ENCODE data around the gene RAD51.

RAD51 gene

DNA sequence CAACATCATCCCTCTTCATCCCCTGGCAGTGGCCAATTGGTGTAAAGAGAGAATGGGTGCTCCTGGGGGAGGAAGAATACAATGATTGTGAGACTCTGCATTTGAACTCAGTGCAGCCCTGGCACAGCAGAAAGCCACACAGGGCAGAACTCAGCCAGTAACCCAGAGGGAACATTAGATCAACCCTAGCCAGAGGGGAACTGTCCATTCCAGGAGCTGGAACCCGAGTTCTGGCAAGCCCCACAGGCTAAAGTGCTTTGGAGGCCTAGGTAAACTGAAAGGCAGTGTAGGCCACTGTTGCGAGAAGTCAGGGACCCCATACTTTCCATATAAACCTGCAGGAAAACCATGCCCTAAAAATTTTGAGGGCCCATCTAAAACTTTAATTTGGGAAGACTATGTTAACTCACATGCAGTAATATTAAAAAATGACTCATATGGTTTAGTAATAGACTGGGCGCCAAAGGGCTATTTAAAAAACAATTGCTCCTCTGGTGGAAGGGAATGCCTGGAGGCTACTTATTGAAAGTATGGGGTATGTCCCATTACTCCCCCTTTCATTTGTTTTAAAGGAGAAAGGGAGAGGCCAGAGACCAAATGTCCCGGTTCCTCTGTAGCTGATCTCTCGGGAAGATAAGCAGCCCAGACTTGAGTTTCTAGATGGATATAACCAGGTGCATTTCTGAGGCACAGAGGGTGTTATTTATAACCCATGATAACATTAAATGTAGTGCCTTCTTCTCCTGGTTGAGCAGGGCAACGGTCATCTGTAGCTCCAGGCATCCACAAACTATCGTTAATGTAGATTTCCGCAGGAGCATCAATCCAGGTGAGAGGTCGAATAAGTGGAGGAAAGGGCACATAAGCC is 5.8 kb upstream of the RAD51 start:
- no peak overlapping the region for H3K4me3 ChIP-seq (ENCODE audit: low read depth in 1 of 2, low read length in 2 of 2)
- H3K4me1 ChIP-seq (ENCODE audit: control insufficient read depth in 1 of 2, insufficient read depth in 2 of 2, low read length in 2 of 2) = peaks cover 3 to 5% of the 10 kb centered on the region in 2 donors
- no peaks in the 10 kb centered on the region for H3K9me3 ChIP-seq (ENCODE audit: control insufficient read depth in 1 of 2, low read length in 2 of 2)
- H3K36me3 ChIP-seq (ENCODE audit: control insufficient read depth in 1 of 2, insufficient read depth in 2 of 2, low read length in 2 of 2) = no peaks in the 10 kb centered on the region
- H3K27me3 ChIP-seq (ENCODE audit: low read depth, low read length) = no peaks in the 10 kb centered on the region
- H3K27ac ChIP-seq (ENCODE audit: low read length) = no peak overlapping the region

DNA sequence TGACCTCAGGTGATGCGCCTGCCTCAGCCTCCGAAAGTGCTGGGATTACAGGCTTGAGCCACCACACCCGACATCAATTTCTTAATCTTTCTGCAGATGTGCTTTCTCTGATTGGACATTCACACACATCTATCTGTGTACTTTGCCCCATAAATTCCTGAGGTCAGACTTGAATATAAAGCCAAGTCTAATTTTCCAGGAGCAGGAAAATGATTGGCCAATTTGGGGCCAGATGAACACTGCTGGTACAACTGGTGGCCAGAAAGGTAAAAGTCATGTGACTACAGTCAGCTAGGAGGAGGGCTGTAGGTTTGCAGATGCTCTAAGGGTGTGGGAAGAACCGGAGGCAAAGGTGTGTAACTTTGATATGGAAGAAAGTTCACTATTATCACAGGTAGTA is 3.2 kb upstream of the RAD51 start:
- Histone ChIP-seq H3K9me3 (ENCODE audit: control insufficient read depth in 1 of 2, low read length in 2 of 2) (no peaks in the 10 kb centered on the region), H3K27ac (ENCODE audit: low read length) (no peak overlapping the region), H3K36me3 (ENCODE audit: control insufficient read depth in 1 of 2, insufficient read depth in 2 of 2, low read length in 2 of 2) (peaks cover 0 to 4% of the 10 kb centered on the region in 2 donors), H3K27me3 (ENCODE audit: low read depth, low read length) (no peaks in the 10 kb centered on the region), H3K4me3 (ENCODE audit: low read depth in 1 of 2, low read length in 2 of 2) (no peak overlapping the region), H3K4me1 (ENCODE audit: control insufficient read depth in 1 of 2, insufficient read depth in 2 of 2, low read length in 2 of 2) (peaks cover 3 to 6% of the 10 kb centered on the region in 2 donors)

DNA sequence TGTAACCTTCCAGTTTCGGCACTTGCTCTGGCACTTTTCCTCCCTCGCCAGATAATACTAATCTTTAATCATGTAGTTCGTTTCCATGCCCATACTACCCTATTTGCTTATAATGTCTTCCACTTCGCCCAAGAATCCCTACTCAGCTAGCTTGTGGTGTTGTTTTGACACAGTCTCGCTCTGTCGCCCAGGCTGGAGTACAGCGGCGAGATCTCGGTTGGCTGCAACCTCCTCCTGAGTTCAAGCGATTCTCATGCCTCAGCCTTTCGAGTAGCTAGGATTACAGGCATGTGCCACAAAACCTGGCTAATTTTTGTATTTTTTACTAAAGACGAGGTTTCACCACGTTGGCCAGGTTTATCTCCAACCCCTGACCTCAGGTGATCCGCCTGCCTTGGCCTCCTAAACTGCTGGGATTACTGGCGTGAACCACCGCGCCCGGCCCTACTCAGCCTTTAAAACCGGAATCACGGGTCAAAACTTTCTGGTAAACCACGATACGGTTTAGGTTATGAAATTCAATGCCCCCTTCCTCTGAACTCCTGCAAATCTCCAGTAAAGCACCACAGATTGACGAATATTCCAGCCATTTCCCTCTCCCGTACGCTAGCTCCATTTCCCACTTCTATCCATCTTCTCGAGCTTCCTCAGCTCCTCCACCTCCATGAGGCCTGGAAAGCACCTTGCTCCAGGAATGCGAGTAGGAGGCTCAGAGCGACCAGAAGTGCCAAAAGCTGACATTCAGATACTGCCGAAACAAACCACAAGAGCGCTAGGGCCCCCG is 878 bp upstream of the RAD51 start:
- peaks cover 3 to 6% of the 10 kb centered on the region in 2 donors for H3K4me1 ChIP-seq (ENCODE audit: control insufficient read depth in 1 of 2, insufficient read depth in 2 of 2, low read length in 2 of 2)
- H3K4me3 ChIP-seq (ENCODE audit: low read depth in 1 of 2, low read length in 2 of 2) = peak overlapping the region; percentile 94 to 99
- H3K27me3 ChIP-seq (ENCODE audit: low read depth, low read length) = no peaks in the 10 kb centered on the region
- H3K27ac ChIP-seq (ENCODE audit: low read length) = peak overlapping the region; percentile 97
- peaks cover 0 to 4% of the 10 kb centered on the region in 2 donors for H3K36me3 ChIP-seq (ENCODE audit: control insufficient read depth in 1 of 2, insufficient read depth in 2 of 2, low read length in 2 of 2)
- no peaks in the 10 kb centered on the region for H3K9me3 ChIP-seq (ENCODE audit: control insufficient read depth in 1 of 2, low read length in 2 of 2)

DNA sequence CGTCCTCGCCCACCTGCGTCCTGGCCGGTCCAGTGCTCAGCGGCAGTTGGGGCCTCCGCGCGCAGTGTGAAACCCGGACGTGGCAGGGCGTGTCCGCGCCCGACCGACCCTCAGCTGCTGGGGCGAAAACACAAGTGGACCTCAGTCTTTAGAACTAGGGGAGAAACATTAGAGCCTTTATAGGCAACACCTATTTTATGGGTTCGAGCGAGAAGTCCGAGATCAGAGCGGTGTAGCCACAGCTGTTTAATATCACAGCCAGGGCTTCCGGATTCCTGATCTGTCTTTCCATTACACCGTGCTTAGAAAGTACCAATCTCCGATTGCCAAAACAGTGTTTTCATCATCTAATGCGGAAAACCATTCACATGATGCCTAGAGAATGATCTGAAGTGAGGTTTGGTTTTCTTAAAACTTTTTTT is 506 bp downstream of the RAD51 start:
- H3K27me3 ChIP-seq (ENCODE audit: low read depth, low read length) = no peaks in the 10 kb centered on the region
- H3K9me3 ChIP-seq (ENCODE audit: control insufficient read depth in 1 of 2, low read length in 2 of 2) = no peaks in the 10 kb centered on the region
- H3K36me3 ChIP-seq (ENCODE audit: control insufficient read depth in 1 of 2, insufficient read depth in 2 of 2, low read length in 2 of 2) = peaks cover 0 to 4% of the 10 kb centered on the region in 2 donors
- H3K27ac ChIP-seq (ENCODE audit: low read length) = no peak overlapping the region
- peak overlapping the region; percentile 94 to 99 for H3K4me3 ChIP-seq (ENCODE audit: low read depth in 1 of 2, low read length in 2 of 2)
- H3K4me1 ChIP-seq (ENCODE audit: control insufficient read depth in 1 of 2, insufficient read depth in 2 of 2, low read length in 2 of 2) = peaks cover 3 to 6% of the 10 kb centered on the region in 2 donors

DNA sequence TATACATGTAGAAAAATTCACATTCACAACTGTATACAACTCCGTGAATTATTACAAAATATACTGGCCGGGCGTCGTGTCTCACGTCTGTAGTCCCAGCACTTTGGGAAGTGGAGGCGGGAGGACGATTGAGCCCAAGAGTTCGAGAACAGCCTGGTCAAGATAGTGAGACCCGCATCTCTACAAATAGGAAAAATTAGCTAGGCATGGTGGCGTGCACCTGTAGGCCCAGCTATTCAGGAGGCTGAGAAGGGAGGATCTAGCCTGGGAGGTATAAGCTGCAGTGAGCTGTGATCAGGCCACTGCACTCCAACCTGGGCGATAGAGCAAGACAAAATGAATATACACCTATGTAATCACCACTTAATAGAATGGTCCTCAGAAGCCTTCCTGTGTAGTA is 1.3 kb downstream of the RAD51 start:
- Histone ChIP-seq H3K4me1 (ENCODE audit: control insufficient read depth in 1 of 2, insufficient read depth in 2 of 2, low read length in 2 of 2) (peaks cover 3 to 6% of the 10 kb centered on the region in 2 donors), H3K4me3 (ENCODE audit: low read depth in 1 of 2, low read length in 2 of 2) (no peak overlapping the region), H3K27me3 (ENCODE audit: low read depth, low read length) (no peaks in the 10 kb centered on the region), H3K36me3 (ENCODE audit: control insufficient read depth in 1 of 2, insufficient read depth in 2 of 2, low read length in 2 of 2) (peaks cover 0 to 4% of the 10 kb centered on the region in 2 donors), H3K27ac (ENCODE audit: low read length) (no peak overlapping the region), H3K9me3 (ENCODE audit: control insufficient read depth in 1 of 2, low read length in 2 of 2) (no peaks in the 10 kb centered on the region)

DNA sequence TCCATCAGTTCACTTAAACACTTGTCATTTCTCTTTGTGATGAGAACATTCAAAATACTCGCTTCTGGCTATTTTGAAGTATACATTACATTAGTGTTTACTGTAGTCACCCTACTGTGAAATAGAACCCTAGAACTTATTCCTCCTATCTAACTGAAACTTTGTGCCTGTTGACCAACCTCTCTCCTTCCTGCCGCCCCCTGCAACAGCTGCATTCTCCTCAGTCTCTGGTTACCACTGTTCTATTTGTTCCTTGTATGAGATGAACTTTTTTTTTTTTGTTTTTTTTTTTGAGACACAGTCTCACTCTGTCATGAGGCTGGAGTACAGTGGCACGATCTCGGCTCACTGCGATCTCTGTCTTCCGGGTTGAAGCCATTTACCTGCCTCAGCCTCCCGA is 2.9 kb downstream of the RAD51 start:
- Histone ChIP-seq H3K36me3 (ENCODE audit: control insufficient read depth in 1 of 2, insufficient read depth in 2 of 2, low read length in 2 of 2) (peaks cover 0 to 4% of the 10 kb centered on the region in 2 donors), H3K4me3 (ENCODE audit: low read depth in 1 of 2, low read length in 2 of 2) (no peak overlapping the region), H3K9me3 (ENCODE audit: control insufficient read depth in 1 of 2, low read length in 2 of 2) (no peaks in the 10 kb centered on the region), H3K27me3 (ENCODE audit: low read depth, low read length) (no peaks in the 10 kb centered on the region), H3K27ac (ENCODE audit: low read length) (no peak overlapping the region), H3K4me1 (ENCODE audit: control insufficient read depth in 1 of 2, insufficient read depth in 2 of 2, low read length in 2 of 2) (peaks cover 3 to 6% of the 10 kb centered on the region in 2 donors)

DNA sequence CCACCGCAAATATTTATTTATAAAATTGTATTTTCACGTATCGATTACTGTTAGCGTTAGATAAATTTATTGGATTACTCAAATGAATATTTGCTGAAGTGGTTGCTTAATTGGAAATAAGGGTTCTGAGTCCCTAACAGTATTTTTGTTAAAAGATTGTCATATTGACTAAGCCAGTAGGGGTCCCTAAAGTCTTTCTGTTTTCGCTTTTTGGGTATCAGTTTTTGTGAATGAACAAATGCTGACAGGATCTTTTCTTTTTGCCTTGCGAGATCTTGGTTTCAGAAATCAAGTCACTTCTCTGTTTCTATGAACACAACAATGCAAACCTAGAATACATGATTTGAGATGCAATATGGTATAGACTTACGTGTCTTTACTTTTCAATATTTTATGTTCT is 7.1 kb downstream of the RAD51 start:
- no peak overlapping the region for H3K4me3 ChIP-seq (ENCODE audit: low read depth in 1 of 2, low read length in 2 of 2)
- H3K27ac ChIP-seq (ENCODE audit: low read length) = no peak overlapping the region
- no peaks in the 10 kb centered on the region for H3K9me3 ChIP-seq (ENCODE audit: control insufficient read depth in 1 of 2, low read length in 2 of 2)
- no peaks in the 10 kb centered on the region for H3K36me3 ChIP-seq (ENCODE audit: control insufficient read depth in 1 of 2, insufficient read depth in 2 of 2, low read length in 2 of 2)
- no peaks in the 10 kb centered on the region for H3K4me1 ChIP-seq (ENCODE audit: control insufficient read depth in 1 of 2, insufficient read depth in 2 of 2, low read length in 2 of 2)
- H3K27me3 ChIP-seq (ENCODE audit: low read depth, low read length) = no peaks in the 10 kb centered on the region

DNA sequence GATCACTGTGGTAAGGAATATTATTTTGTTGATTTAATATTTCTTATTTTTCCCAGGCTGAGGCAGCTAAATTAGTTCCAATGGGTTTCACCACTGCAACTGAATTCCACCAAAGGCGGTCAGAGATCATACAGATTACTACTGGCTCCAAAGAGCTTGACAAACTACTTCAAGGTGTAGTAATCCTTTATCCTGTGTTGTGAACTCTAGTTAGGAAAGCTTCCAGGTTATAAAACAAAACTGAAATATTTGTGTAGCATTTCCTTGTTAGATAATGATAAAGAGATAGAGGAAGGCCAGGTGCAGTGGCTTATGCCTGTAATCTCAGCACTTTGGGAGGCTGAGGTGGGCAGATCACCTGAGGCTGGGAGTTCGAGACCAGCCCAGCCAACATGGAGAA is 11.1 kb downstream of the RAD51 start:
- H3K4me1 ChIP-seq (ENCODE audit: control insufficient read depth in 1 of 2, insufficient read depth in 2 of 2, low read length in 2 of 2) = no peaks in the 10 kb centered on the region
- H3K27me3 ChIP-seq (ENCODE audit: low read depth, low read length) = no peaks in the 10 kb centered on the region
- no peaks in the 10 kb centered on the region for H3K36me3 ChIP-seq (ENCODE audit: control insufficient read depth in 1 of 2, insufficient read depth in 2 of 2, low read length in 2 of 2)
- H3K27ac ChIP-seq (ENCODE audit: low read length) = no peak overlapping the region
- no peaks in the 10 kb centered on the region for H3K9me3 ChIP-seq (ENCODE audit: control insufficient read depth in 1 of 2, low read length in 2 of 2)
- H3K4me3 ChIP-seq (ENCODE audit: low read depth in 1 of 2, low read length in 2 of 2) = no peak overlapping the region

DNA sequence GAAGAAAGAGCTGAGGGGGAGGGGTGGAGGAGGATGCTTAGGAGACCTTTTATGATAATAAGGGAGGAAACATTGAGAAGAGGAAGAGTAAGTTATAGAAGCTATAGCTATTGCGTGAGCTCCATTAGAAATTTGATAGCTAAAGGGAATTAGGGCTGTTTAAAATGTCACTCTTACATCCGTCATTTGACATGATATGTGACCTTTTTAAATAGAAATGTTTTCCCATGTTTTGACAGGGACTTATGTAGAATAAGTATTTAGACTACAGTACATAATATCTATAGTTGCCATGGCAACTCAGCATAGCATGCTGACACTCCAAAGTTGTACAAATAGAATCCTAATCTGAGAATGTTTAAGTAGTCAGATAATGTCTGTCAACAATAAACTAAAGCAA is 19.2 kb downstream of the RAD51 start:
- Histone ChIP-seq H3K9me3 (ENCODE audit: control insufficient read depth in 1 of 2, low read length in 2 of 2) (no peaks in the 10 kb centered on the region), H3K27me3 (ENCODE audit: low read depth, low read length) (no peaks in the 10 kb centered on the region), H3K36me3 (ENCODE audit: control insufficient read depth in 1 of 2, insufficient read depth in 2 of 2, low read length in 2 of 2) (no peaks in the 10 kb centered on the region), H3K4me3 (ENCODE audit: low read depth in 1 of 2, low read length in 2 of 2) (no peak overlapping the region), H3K4me1 (ENCODE audit: control insufficient read depth in 1 of 2, insufficient read depth in 2 of 2, low read length in 2 of 2) (no peaks in the 10 kb centered on the region), H3K27ac (ENCODE audit: low read length) (no peak overlapping the region)

DNA sequence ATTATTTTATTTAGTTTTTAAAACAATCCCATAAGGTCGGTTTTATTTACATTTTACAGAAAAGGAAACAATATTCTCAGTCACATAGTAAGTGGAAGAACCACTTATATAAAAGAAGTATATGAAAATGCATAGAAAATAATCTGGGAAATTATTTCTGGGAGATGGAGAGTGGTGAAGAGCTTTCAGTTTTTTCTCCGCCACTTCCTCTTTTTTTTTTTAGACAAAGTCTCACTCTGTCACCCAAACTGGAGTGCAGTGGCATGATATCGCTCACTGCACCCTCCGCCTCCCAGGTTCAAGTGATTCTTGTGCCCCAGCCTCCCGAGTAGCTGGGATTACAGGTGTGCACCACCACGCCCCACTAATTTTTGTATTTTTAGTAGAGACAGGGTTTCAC is 21.2 kb downstream of the RAD51 start:
- H3K36me3 ChIP-seq (ENCODE audit: control insufficient read depth in 1 of 2, insufficient read depth in 2 of 2, low read length in 2 of 2) = no peaks in the 10 kb centered on the region
- no peaks in the 10 kb centered on the region for H3K9me3 ChIP-seq (ENCODE audit: control insufficient read depth in 1 of 2, low read length in 2 of 2)
- H3K4me1 ChIP-seq (ENCODE audit: control insufficient read depth in 1 of 2, insufficient read depth in 2 of 2, low read length in 2 of 2) = no peaks in the 10 kb centered on the region
- no peaks in the 10 kb centered on the region for H3K27me3 ChIP-seq (ENCODE audit: low read depth, low read length)
- no peak overlapping the region for H3K27ac ChIP-seq (ENCODE audit: low read length)
- H3K4me3 ChIP-seq (ENCODE audit: low read depth in 1 of 2, low read length in 2 of 2) = no peak overlapping the region

DNA sequence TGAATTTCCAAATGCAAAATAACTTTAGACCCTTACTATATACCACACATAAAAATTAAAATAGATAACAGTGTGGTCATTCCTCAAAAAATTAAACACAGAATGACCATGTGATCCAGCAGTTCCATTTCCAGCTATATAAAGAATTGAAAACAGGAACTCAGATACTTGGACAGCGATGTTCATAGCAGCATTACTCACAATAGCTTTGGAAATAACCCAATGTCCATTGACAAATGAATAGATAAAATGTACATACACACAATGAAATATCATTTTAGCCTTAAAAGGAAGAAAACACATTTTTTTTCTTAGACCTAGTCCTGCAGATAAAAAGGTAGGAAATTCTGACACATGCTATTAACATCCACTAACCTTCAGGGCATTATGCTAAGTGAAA is 26.7 kb downstream of the RAD51 start:
- H3K4me1 ChIP-seq (ENCODE audit: control insufficient read depth in 1 of 2, insufficient read depth in 2 of 2, low read length in 2 of 2) = no peaks in the 10 kb centered on the region
- no peaks in the 10 kb centered on the region for H3K9me3 ChIP-seq (ENCODE audit: control insufficient read depth in 1 of 2, low read length in 2 of 2)

More for the DNA sequence above, 26.7 kb downstream of the RAD51 start:
- Histone ChIP-seq H3K27me3 (ENCODE audit: low read depth, low read length) (no peaks in the 10 kb centered on the region), H3K4me3 (ENCODE audit: low read depth in 1 of 2, low read length in 2 of 2) (no peak overlapping the region), H3K27ac (ENCODE audit: low read length) (no peak overlapping the region), H3K36me3 (ENCODE audit: control insufficient read depth in 1 of 2, insufficient read depth in 2 of 2, low read length in 2 of 2) (no peaks in the 10 kb centered on the region)

Measured in muscle layer of duodenum (tissue), 2 donors.